ENCODE results near the gene THAP11. TPM values are rescaled to one million over a fixed set of nuclear protein-coding genes. Genes with fewer than 3 reads are reported as not detected.
A peak's percentile ranks its signal among the peaks of the same experiment; 100 is the strongest.

The THAP11 gene
- total and polyA plus RNA-seq, 2 of the 13 experiments (the other 11 are each of a cell fraction or from before 2014, with no cell fraction given): 44.2 to 53.4 TPM

GRCh38 chr16:67842509-67843342 lies 606 bp downstream of the THAP11 start (continued):
- TF ChIP-seq AFF4 (CRISPR knock-in tag; IDR thresholded peaks at IDR 0.05) (no peak), ZSCAN9 (CRISPR knock-in tag; IDR thresholded peaks at IDR 0.05; ENCODE audit: borderline replicate concordance) (no peak), ZNF280B (CRISPR knock-in tag; IDR thresholded peaks at IDR 0.05; ENCODE audit: borderline replicate concordance) (0 out of 2 replicates have a peak, but pooled peaks have one; percentile 56), CENPX (CRISPR knock-in tag; IDR thresholded peaks at IDR 0.05) (no peak), ZHX2 (IDR thresholded peaks at IDR 0.05; ENCODE audit: low read depth) (0 out of 2 replicates have a peak, but pooled peaks have one; percentile 12), ZHX2 (CRISPR knock-in tag; IDR thresholded peaks at IDR 0.05; ENCODE audit: borderline replicate concordance) (no peak), BCL3 (CRISPR knock-in tag; IDR thresholded peaks at IDR 0.05) (peak; percentile 91), ZMAT3 (CRISPR knock-in tag; conservative IDR thresholded peaks at IDR 0.05) (no peak), TGIF2 (CRISPR knock-in tag; IDR thresholded peaks at IDR 0.05) (no peak; the same call in 1 of the 2 replicates), ZNF274 (CRISPR knock-in tag; IDR thresholded peaks at IDR 0.05) (0 out of 2 replicates have a peak, but pooled peaks have one; percentile 57), MIER2 (CRISPR knock-in tag; IDR thresholded peaks at IDR 0.05) (no peak), CCAR2 (optimal IDR thresholded peaks at IDR 0.05; ENCODE audit: low read depth, low read length) (no peak), ZFP1 (CRISPR knock-in tag; IDR thresholded peaks at IDR 0.05) (no peak), PRPF4 (IDR thresholded peaks at IDR 0.05; ENCODE audit: low read depth, low read length, poor library complexity, severe bottlenecking) (no peak), MZF1 (CRISPR knock-in tag; IDR thresholded peaks at IDR 0.05; ENCODE audit: borderline replicate concordance) (0 out of 2 replicates have a peak, but pooled peaks have one; percentile 65), HNF4A (CRISPR knock-in tag; IDR thresholded peaks at IDR 0.05) (no peak)

Measured in HepG2 (cell line).